Keratinocyte (primary cell): ENCODE data around the gene KIF1C.

Source experiments
- CTCF ChIP-seq, 3 experiments: IDR thresholded peaks in 1 of 3; conservative IDR thresholded peaks in 1 of 3; optimal IDR thresholded peaks in 1 of 3; 2 replicates in 2 of 3; 3 replicates in 1 of 3; pipeline versions ENCODE3 to v1.5.1; 2011; ENCODE audit warnings: low read length in 3 of 3, mild to moderate bottlenecking in 3 of 3, moderate library complexity in 2 of 3, control low read depth in 1 of 3, inconsistent platforms in 1 of 3; ENCODE audit not compliant: insufficient read depth in 2 of 3; ENCODE audit errors: extremely low read depth in 1 of 3
- EZH2 ChIP-seq: IDR thresholded peaks from one replicate; pipeline ENCODE4 v1.6.1; 2012; ENCODE audit warnings: inconsistent platforms, mild to moderate bottlenecking, low read length, moderate library complexity

GRCh38 chr17:4951486-4951885 lies 46.3 kb upstream of the KIF1C start:
- TF ChIP-seq CTCF (optimal IDR thresholded peaks at IDR 0.05 in 1 of 3, IDR thresholded peaks at IDR 0.05 in 1 of 3, conservative IDR thresholded peaks at IDR 0.05 in 1 of 3; ENCODE audit: extremely low read depth in 1 of 3, insufficient read depth in 2 of 3, low read length in 3 of 3) (no peak), EZH2 (no peak)
